ENCODE data around the gene MEX3D.

DNA sequence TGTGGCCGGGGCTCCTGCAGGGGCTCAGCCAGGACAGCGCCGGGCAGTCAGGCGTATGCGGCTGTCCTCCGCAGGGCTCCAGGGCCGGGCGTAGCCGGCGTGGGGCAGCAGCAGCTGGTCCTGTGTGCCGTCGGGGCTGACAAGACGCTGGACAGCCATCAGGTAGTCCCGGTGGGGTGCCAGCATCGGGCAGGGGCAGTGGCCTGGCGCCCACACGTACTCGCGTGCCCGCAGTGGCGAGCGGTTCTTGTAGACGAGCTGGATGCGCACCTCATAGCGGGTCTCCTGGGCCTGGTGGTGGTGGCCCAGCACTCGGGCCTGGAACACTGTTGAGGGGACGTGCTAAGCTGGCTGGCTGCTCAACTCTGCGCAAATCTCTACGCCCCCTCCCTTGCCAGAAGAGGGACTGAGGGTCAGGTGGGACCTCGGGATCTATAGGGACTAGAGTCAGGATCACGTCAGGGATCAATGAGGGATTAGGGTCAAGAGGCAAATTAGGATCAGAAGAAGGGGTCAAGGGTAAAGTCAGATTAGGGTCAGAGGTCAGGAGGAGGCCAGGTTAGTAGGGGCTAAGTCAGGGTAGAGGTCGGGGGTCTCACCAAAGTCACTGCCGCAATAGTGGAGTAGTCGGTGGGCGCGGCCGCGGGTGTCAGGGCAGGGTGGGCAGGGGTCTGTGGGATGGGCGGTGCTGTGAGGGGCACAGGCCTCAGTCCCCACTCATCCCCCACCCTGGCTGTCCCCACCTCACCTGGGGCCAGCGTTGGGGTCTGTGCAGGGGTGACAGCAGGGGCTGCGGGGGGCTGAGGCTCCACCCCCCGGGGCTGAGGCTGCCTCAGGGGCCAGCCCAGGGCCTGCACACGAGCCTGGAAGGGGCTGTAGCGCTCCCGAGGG is 61.9 kb downstream of the MEX3D start:
- TF ChIP-seq REST (tag by site-specific recombination; IDR thresholded peaks at IDR 0.05) (no peak), ZSCAN23 (tag by site-specific recombination; IDR thresholded peaks at IDR 0.05) (no peak), CTCF (tag by site-specific recombination; IDR thresholded peaks at IDR 0.05) (no peak), ZNF707 (tag by site-specific recombination; IDR thresholded peaks at IDR 0.05) (no peak), ZFP3 (tag by site-specific recombination; IDR thresholded peaks at IDR 0.05; ENCODE audit: low read depth) (no peak), ZNF274 (IDR thresholded peaks at IDR 0.05; ENCODE audit: low read length) (no peak), ZNF274 (tag by site-specific recombination; IDR thresholded peaks at IDR 0.05; ENCODE audit: borderline replicate concordance) (no peak), ZBTB7A (tag by site-specific recombination; IDR thresholded peaks at IDR 0.05; ENCODE audit: low read depth) (no peak; the same call in 1 of the 2 replicates), ZNF677 (tag by site-specific recombination; IDR thresholded peaks at IDR 0.05) (no peak), ZNF704 (tag by site-specific recombination; IDR thresholded peaks at IDR 0.05) (no peak), TCF7L2 (IDR thresholded peaks at IDR 0.05; ENCODE audit: borderline replicate concordance, low read depth, low read length) (no peak)
- TF ChIP-seq, protein P1, sequence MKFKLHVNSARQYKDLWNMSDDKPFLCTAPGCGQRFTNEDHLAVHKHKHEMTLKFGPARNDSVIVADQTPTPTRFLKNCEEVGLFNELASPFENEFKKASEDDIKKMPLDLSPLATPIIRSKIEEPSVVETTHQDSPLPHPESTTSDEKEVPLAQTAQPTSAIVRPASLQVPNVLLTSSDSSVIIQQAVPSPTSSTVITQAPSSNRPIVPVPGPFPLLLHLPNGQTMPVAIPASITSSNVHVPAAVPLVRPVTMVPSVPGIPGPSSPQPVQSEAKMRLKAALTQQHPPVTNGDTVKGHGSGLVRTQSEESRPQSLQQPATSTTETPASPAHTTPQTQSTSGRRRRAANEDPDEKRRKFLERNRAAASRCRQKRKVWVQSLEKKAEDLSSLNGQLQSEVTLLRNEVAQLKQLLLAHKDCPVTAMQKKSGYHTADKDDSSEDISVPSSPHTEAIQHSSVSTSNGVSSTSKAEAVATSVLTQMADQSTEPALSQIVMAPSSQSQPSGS (tag by site-specific recombination; IDR thresholded peaks at IDR 0.05; ENCODE audit: low read depth): no peak
